Measurements from ENCODE around the gene DUSP3.
"Not testable (repeated sequence)": the region's sequence is repeated elsewhere in the genome, so short reads cannot be mapped to it uniquely, and the experiment has no call there.

DUSP3 gene

GRCh38 chr17:43799047-43799446 lies 20.3 kb upstream of the DUSP3 start:
- no peak for FAIRE-seq

- not testable (repeated sequence) for FAIRE-seq
Observed at GRCh38 chr17:43798024-43798423, 19.2 kb upstream of the DUSP3 start.

- not testable (repeated sequence) for FAIRE-seq
Observed at GRCh38 chr17:43792668-43793067, 13.9 kb upstream of the DUSP3 start.

- FAIRE-seq: peak; percentile 42
Observed at GRCh38 chr17:43791589-43791988, 12.8 kb upstream of the DUSP3 start.

GRCh38 chr17:43790311-43790940 lies 11.6 kb upstream of the DUSP3 start:
- no peak for FAIRE-seq

GRCh38 chr17:43789482-43789881 lies 10.7 kb upstream of the DUSP3 start:
- no peak for FAIRE-seq

- FAIRE-seq: no peak
Observed at GRCh38 chr17:43788540-43788939, 9.8 kb upstream of the DUSP3 start.

GRCh38 chr17:43787728-43788127 lies 9.0 kb upstream of the DUSP3 start:
- no peak for FAIRE-seq

GRCh38 chr17:43784628-43785101 lies 5.9 kb upstream of the DUSP3 start:
- FAIRE-seq: no peak

GRCh38 chr17:43784068-43784467 lies 5.3 kb upstream of the DUSP3 start:
- FAIRE-seq: no peak

GRCh38 chr17:43782913-43783680 lies 4.3 kb upstream of the DUSP3 start:
- no peak for FAIRE-seq

GRCh38 chr17:43780135-43780534 lies 1.4 kb upstream of the DUSP3 start, which contains the start of gene CFAP97D1:
CFAP97D1 (plus strand) TSS chr17:43780435; CDS start chr17:43780463, 28 bp downstream.
- FAIRE-seq: no peak

GRCh38 chr17:43779145-43780125 lies 658 bp upstream of the DUSP3 start:
- FAIRE-seq: no peak

- FAIRE-seq: no peak
Observed at GRCh38 chr17:43774304-43775250, 4.2 kb downstream of the DUSP3 start.

GRCh38 chr17:43772877-43773648 lies 5.7 kb downstream of the DUSP3 start:
- no peak for FAIRE-seq

GRCh38 chr17:43771463-43771862 lies 7.3 kb downstream of the DUSP3 start:
- no peak for FAIRE-seq

GRCh38 chr17:43770957-43771356 lies 7.8 kb downstream of the DUSP3 start:
- FAIRE-seq: no peak

- no peak for FAIRE-seq
Observed at GRCh38 chr17:43769859-43770258, 8.9 kb downstream of the DUSP3 start.

- no peak for FAIRE-seq
Observed at GRCh38 chr17:43769426-43769825, 9.4 kb downstream of the DUSP3 start.

- no peak for FAIRE-seq
Observed at GRCh38 chr17:43768943-43769342, 9.8 kb downstream of the DUSP3 start.

GRCh38 chr17:43768382-43768781 lies 10.4 kb downstream of the DUSP3 start:
- FAIRE-seq: no peak
